IMR-90 (cell line): Measurements from ENCODE around the gene ERN1. TPM values are rescaled to one million over a fixed set of nuclear protein-coding genes. Genes with fewer than 3 reads are reported as not detected.

Experiments
- ATAC-seq: fragments of 200-7000 bp; cut with Tn5 transposase; 2 replicates; pipeline ENCODE4 v1.9.1; 2020; ENCODE audit warnings: low read depth, mild to moderate bottlenecking, moderate library complexity
- BruUV-seq: library from RNA; stranded (reverse); fragments of 400-500 nt; replicated peaks from 2 replicates; lab custom pipeline; 2021; lab: Mats Ljungman, UMichigan
- CTCF ChIA-PET: fragments of 300-600 bp; formaldehyde crosslinking; extraction: SDS; loops from one replicate; lab custom pipeline; 2021; ENCODE audit warnings: antibody characterized with exemption; lab: Yijun Ruan, JAX
- POLR2A ChIA-PET: fragments of 300-600 bp; sonication (Branson Sonifier 250); formaldehyde crosslinking; loops from one replicate; lab custom pipeline; 2022; ENCODE audit warnings: antibody characterized with exemption; ENCODE audit not compliant: unreplicated experiment; lab: Charles Lee
- DNase-seq: peaks from one replicate; pipeline ENCODE4 v3.0.0; 2013
- H2AFZ ChIP-seq: replicated peaks from 2 replicates; pipeline ENCODE3; 2013; ENCODE audit warnings: low read length, mild to moderate bottlenecking; ENCODE audit not compliant: poor library complexity
- H2AK5ac ChIP-seq: 2 replicates; pipeline ENCODE4 v1.6.1; 2013; ENCODE audit warnings: low read depth, low read length, inconsistent platforms
- H2AK9ac ChIP-seq: replicated peaks from 2 replicates; pipeline ENCODE3; 2013; ENCODE audit warnings: mild to moderate bottlenecking, low read depth, low read length, moderate library complexity; ENCODE audit not compliant: poor library complexity
- H2BK120ac ChIP-seq: 2 replicates; pipeline ENCODE4 v1.6.1; 2013; ENCODE audit warnings: low read depth, low read length, inconsistent platforms
- H2BK15ac ChIP-seq: 3 replicates; pipeline ENCODE4 v1.6.1; 2013; ENCODE audit warnings: low read depth, low read length, inconsistent platforms
- H2BK20ac ChIP-seq: 2 replicates; pipeline ENCODE4 v1.6.1; 2013; ENCODE audit warnings: low read depth, mild to moderate bottlenecking, inconsistent platforms, low read length, moderate library complexity
- H2BK5ac ChIP-seq: 2 replicates; pipeline ENCODE4 v1.6.1; 2013; ENCODE audit warnings: mild to moderate bottlenecking, low read depth, low read length, inconsistent platforms; ENCODE audit not compliant: poor library complexity, severe bottlenecking
- H3K14ac ChIP-seq: replicated peaks from 2 replicates; pipeline ENCODE4 v1.6.1; 2013; ENCODE audit warnings: low read depth, low read length, inconsistent platforms
- H3K18ac ChIP-seq: 2 replicates; pipeline ENCODE4 v1.6.1; 2013; ENCODE audit warnings: low read depth, low read length, control low read depth
- H3K23ac ChIP-seq: 2 replicates; pipeline ENCODE4 v1.6.1; 2013; ENCODE audit warnings: low read depth, low read length, inconsistent platforms
- H3K27ac ChIP-seq: 2 replicates; pipeline ENCODE4 v1.5.1; 2013; ENCODE audit warnings: mild to moderate bottlenecking, control low read depth, low read length; ENCODE audit not compliant: insufficient read depth
- H3K27me3 ChIP-seq: 2 replicates; pipeline ENCODE4 v1.6.1; 2013; ENCODE audit warnings: low read length; ENCODE audit not compliant: control insufficient read depth, insufficient read depth
- H3K36me3 ChIP-seq: 2 replicates; pipeline ENCODE4 v1.6.1; 2013; ENCODE audit warnings: low read length, mixed read lengths; ENCODE audit not compliant: control insufficient read depth, insufficient read depth
- H3K4ac ChIP-seq: 2 replicates; pipeline ENCODE4 v1.6.1; 2013; ENCODE audit warnings: low read depth, low read length, inconsistent platforms
- H3K4me1 ChIP-seq: 2 replicates; pipeline ENCODE4 v1.6.1; 2013; ENCODE audit warnings: low read length, mixed read lengths; ENCODE audit not compliant: control insufficient read depth, insufficient read depth
- H3K4me2 ChIP-seq: 2 replicates; pipeline ENCODE4 v1.6.1; 2013; ENCODE audit warnings: low read depth, mild to moderate bottlenecking, control low read depth, low read length, moderate library complexity
- H3K4me3 ChIP-seq: 2 replicates; pipeline ENCODE4 v1.5.1; 2013; ENCODE audit warnings: low read depth, mild to moderate bottlenecking, control low read depth, low read length, moderate library complexity; ENCODE audit not compliant: insufficient read depth
- H3K56ac ChIP-seq: 2 replicates; pipeline ENCODE4 v1.6.1; 2013; ENCODE audit warnings: low read length, inconsistent platforms; ENCODE audit not compliant: insufficient read depth; ENCODE audit errors: extremely low read depth
- H3K79me1 ChIP-seq, 2 experiments: 2 replicates each; pipeline ENCODE4 v1.6.1; 2013; ENCODE audit warnings: low read length in 2 of 2, inconsistent platforms in 1 of 2, low read depth in 1 of 2
- H3K9ac ChIP-seq: 2 replicates; pipeline ENCODE4 v1.6.1; 2013; ENCODE audit warnings: low read depth, low read length, control low read depth
- H3K9me1 ChIP-seq: 2 replicates; pipeline ENCODE4 v1.6.1; 2013; ENCODE audit warnings: low read length, inconsistent platforms; ENCODE audit not compliant: insufficient read depth
- H3K9me3 ChIP-seq: 2 replicates; pipeline ENCODE4 v1.6.1; 2013; ENCODE audit warnings: low read length; ENCODE audit not compliant: control insufficient read depth, insufficient read depth
- H4K20me1 ChIP-seq: 2 replicates; pipeline ENCODE4 v1.6.1; 2013; ENCODE audit warnings: low read length, inconsistent platforms; ENCODE audit not compliant: insufficient read depth
- H4K5ac ChIP-seq: 2 replicates; pipeline ENCODE4 v1.6.1; 2013; ENCODE audit warnings: mild to moderate bottlenecking, low read depth, low read length, control low read depth
- H4K8ac ChIP-seq, 2 experiments: 2 replicates each; pipeline ENCODE4 v1.6.1; 2013; ENCODE audit warnings: low read depth in 2 of 2, low read length in 2 of 2, control low read depth in 1 of 2, inconsistent platforms in 1 of 2
- H4K91ac ChIP-seq: 2 replicates; pipeline ENCODE4 v1.6.1; 2013; ENCODE audit warnings: low read depth, low read length, inconsistent platforms; ENCODE audit not compliant: insufficient read depth
- CHD1 ChIP-seq: IDR thresholded peaks from 2 replicates; pipeline ENCODE4 v1.6.1; 2012; ENCODE audit warnings: low read depth, low read length, improper control_type of control experiment
- NFE2L2 ChIP-seq: fragments of 150-350 bp; IDR thresholded peaks from 2 replicates; pipeline ENCODE4 v1.6.1; 2016; ENCODE audit warnings: low read depth, mild to moderate bottlenecking, low read length
- RCOR1 ChIP-seq: IDR thresholded peaks from 2 replicates; pipeline ENCODE4 v1.6.1; 2012; ENCODE audit warnings: mild to moderate bottlenecking, low read length, improper control_type of control experiment; ENCODE audit not compliant: insufficient replicate concordance
- WGBS, 2 experiments: methylation state at CpG; one replicate each; pipeline versions ENCODE4 v1.1.5 to v1.1.7; 2013; ENCODE audit warnings: missing lambda C conversion rate in 2 of 2; ENCODE audit not compliant: insufficient read length in 1 of 2; ENCODE audit errors: extremely low coverage in 2 of 2; 5-methylcytosine and 5-hydroxymethylcytosine counted together
- dilution Hi-C: fragments of 300-500 bp; cut with HindIII; formaldehyde crosslinking; loops from one replicate; pipeline ENCODE4 v1.14.3; 2018; ENCODE audit warnings: low sequenced_read_pairs; ENCODE audit not compliant: unreplicated experiment
- in situ Hi-C: fragments of 300-500 bp; cut with MboI; formaldehyde crosslinking; loops from 3 replicates; pipeline ENCODE4 v1.14.3; 2019; ENCODE audit warnings: low sequenced_read_pairs, inconsistent platforms, mixed read lengths
- intact Hi-C: fragments of 100-400 bp; cut with micrococcal nuclease; formaldehyde crosslinking; loops from 2 replicates; pipeline ENCODE4 v1.10.0; 2022
- polyA plus RNA-seq, 3 experiments: library from polyadenylated mRNA; depleted of rRNA; stranded (reverse); fragments of >200 nt; gene quantifications; 2 replicates each; pipeline ENCODE4 v1.2.3, GENCODE V29; 2012; ENCODE audit warnings: low replicate concordance in 1 of 3
- total RNA-seq: library from RNA; depleted of rRNA; stranded (reverse); fragments of >200 nt; gene quantifications from 2 replicates; pipeline ENCODE4 v1.2.3, GENCODE V29; 2012
- TF ChIP-seq, protein P1 (sequence below): conservative IDR thresholded peaks from 2 replicates; pipeline ENCODE4 v1.5.1; 2012; ENCODE audit warnings: mild to moderate bottlenecking, low read depth, low read length, improper control_type of control experiment

The ERN1 gene
- total and polyA plus RNA-seq, 2 of the 4 experiments (the other 2 are of a cell fraction) = 2.7 to 4.1 TPM

DNA sequence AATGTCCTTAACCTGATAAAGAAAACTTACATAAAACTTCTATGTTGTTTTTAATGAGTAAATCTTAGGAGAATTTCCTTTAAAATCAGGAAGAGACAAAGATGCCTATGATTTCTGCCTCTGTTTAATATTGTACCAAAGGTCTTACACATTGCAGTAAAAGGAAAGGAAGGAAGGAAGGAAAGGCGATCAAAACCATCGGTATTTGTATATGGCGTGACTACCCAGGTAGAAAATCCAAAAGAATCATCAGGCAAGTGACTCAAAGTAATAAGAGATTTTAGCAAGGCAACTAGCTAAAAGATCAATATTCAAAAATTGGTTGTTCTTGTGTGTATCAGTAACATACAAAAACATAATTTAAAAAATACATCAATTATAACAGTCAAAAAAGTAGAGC lies 113.0 kb downstream of the ERN1 start:
- H2AK5ac ChIP-seq = no peak overlapping the region
- no CpG with 5 or more reads among the region's 3 CpGs for WGBS, 2 experiments
- no peaks in the 10 kb centered on the region for H3K4me1 ChIP-seq
- H2AFZ ChIP-seq = no peak overlapping the region
- no peak overlapping the region for H2BK5ac ChIP-seq
- H3K9ac ChIP-seq = no peak overlapping the region
- H3K4ac ChIP-seq = no peak overlapping the region
- H4K91ac ChIP-seq = no peak overlapping the region
- no peak overlapping the region for H3K18ac ChIP-seq
- no peak overlapping the region for H2BK15ac ChIP-seq
- in situ Hi-C loops = no loop called here
- TF ChIP-seq NFE2L2 (no peak), RCOR1 (no peak), CHD1 (no peak)
- TF ChIP-seq, protein P1, sequence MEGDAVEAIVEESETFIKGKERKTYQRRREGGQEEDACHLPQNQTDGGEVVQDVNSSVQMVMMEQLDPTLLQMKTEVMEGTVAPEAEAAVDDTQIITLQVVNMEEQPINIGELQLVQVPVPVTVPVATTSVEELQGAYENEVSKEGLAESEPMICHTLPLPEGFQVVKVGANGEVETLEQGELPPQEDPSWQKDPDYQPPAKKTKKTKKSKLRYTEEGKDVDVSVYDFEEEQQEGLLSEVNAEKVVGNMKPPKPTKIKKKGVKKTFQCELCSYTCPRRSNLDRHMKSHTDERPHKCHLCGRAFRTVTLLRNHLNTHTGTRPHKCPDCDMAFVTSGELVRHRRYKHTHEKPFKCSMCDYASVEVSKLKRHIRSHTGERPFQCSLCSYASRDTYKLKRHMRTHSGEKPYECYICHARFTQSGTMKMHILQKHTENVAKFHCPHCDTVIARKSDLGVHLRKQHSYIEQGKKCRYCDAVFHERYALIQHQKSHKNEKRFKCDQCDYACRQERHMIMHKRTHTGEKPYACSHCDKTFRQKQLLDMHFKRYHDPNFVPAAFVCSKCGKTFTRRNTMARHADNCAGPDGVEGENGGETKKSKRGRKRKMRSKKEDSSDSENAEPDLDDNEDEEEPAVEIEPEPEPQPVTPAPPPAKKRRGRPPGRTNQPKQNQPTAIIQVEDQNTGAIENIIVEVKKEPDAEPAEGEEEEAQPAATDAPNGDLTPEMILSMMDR = no peak
- H3K79me1 ChIP-seq = no peaks in the 10 kb centered on the region
- no peak overlapping the region for H3K14ac ChIP-seq
- H3K36me3 ChIP-seq = no peaks in the 10 kb centered on the region
- no peaks in the 10 kb centered on the region for H4K20me1 ChIP-seq
- H2BK120ac ChIP-seq = no peak overlapping the region
- no peaks in the 10 kb centered on the region for H3K9me3 ChIP-seq
- peaks cover 8% of the 10 kb centered on the region for H3K27me3 ChIP-seq
- H4K5ac ChIP-seq = no peak overlapping the region
- no peak overlapping the region for H3K4me3 ChIP-seq
- DNase-seq (no peak), ATAC-seq (no peak)
- no peak overlapping the region for H2AK9ac ChIP-seq
- CTCF ChIA-PET = interaction anchor here (1.4 to 1.5 kb wide), 2 partner anchors 11 to 12 kb away, joined by 4 to 6 read pairs; no protein-coding TSS in a partner anchor
- H3K9me1 ChIP-seq = no peaks in the 10 kb centered on the region
- BruUV-seq = no TSS peak
- H3K4me2 ChIP-seq = no peak overlapping the region
- no peak overlapping the region for H3K56ac ChIP-seq
- dilution Hi-C loops = no loop called here
- no peak overlapping the region for H4K8ac ChIP-seq
- POLR2A ChIA-PET = no interaction called here
- intact Hi-C loops = no loop called here
- H2BK20ac ChIP-seq = no peak overlapping the region
- H3K27ac ChIP-seq = no peak overlapping the region
- no peak overlapping the region for H3K23ac ChIP-seq
